ENCODE results near the gene SIRPB2.

- no peak for TF ChIP-seq CTCF (IDR thresholded peaks at IDR 0.05; ENCODE audit: low read depth, low read length, missing input control)
- no peak for TF ChIP-seq JUND (IDR thresholded peaks at IDR 0.05)
- TF ChIP-seq MAX (IDR thresholded peaks at IDR 0.05), result no peak
- no peak for TF ChIP-seq RAD21 (IDR thresholded peaks at IDR 0.05)
- TF ChIP-seq RXRA (IDR thresholded peaks at IDR 0.05), result no peak
- TF ChIP-seq TAF1 (conservative IDR thresholded peaks at IDR 0.05), result no peak
- TF ChIP-seq ATF3 (IDR thresholded peaks at IDR 0.05), result no peak
- no peak for TF ChIP-seq REST (IDR thresholded peaks at IDR 0.05)
- TF ChIP-seq SP1 (IDR thresholded peaks at IDR 0.05), result no peak
- no peak for TF ChIP-seq ZBTB33 (IDR thresholded peaks at IDR 0.05)
- TF ChIP-seq GABPA (IDR thresholded peaks at IDR 0.05 in 1 of 2, conservative IDR thresholded peaks at IDR 0.05 in 1 of 2), result no peak
- no peak for TF ChIP-seq YY1 (IDR thresholded peaks at IDR 0.05)
Measured at GRCh38 chr20:1436263-1436662, 55.0 kb downstream of the SIRPB2 start.
